A673 (cell line): ENCODE results near the gene LRRC23. TPM values are rescaled to one million over a fixed set of nuclear protein-coding genes. Genes with fewer than 3 reads are reported as not detected.
"Not testable (repeated sequence)": the region's sequence is repeated elsewhere in the genome, so short reads cannot be mapped to it uniquely, and the experiment has no call there.

ENCODE experiments used
- BruUV-seq: library from RNA; stranded (reverse); fragments of 400-500 nt; replicated peaks from 2 replicates; lab custom pipeline; 2021; lab: Mats Ljungman, UMichigan
- CTCF ChIA-PET: fragments of 300-600 bp; sonication (Branson Sonifier 250); formaldehyde crosslinking; loops from one replicate; lab custom pipeline; 2022; ENCODE audit warnings: antibody characterized with exemption; lab: Charles Lee
- POLR2A ChIA-PET: fragments of 300-600 bp; sonication (Branson Sonifier 250); formaldehyde crosslinking; loops from one replicate; lab custom pipeline; 2022; ENCODE audit warnings: antibody characterized with exemption; ENCODE audit not compliant: low non-redundant PET; lab: Charles Lee
- DNase-seq: peaks from one replicate; pipeline ENCODE4 v3.0.0-alpha.2; 2015; ENCODE audit warnings: low spot score
- H3K27ac ChIP-seq: fragments of 200-600 bp; sonication (generic); 2 replicates; pipeline ENCODE4 v1.5.1; 2016; ENCODE audit warnings: mixed run types, low read depth, mild to moderate bottlenecking, mixed read lengths, antibody characterized with exemption, low read length; ENCODE audit not compliant: poor library complexity, severe bottlenecking
- H3K27me3 ChIP-seq: fragments of 200-600 bp; sonication (generic); replicated peaks from 2 replicates; pipeline ENCODE4 v1.6.1; 2017; ENCODE audit warnings: mixed run types, low read depth, mild to moderate bottlenecking, mixed read lengths, antibody characterized with exemption, low read length; ENCODE audit not compliant: insufficient read depth, poor library complexity
- H3K36me3 ChIP-seq: fragments of 200-600 bp; sonication (generic); 2 replicates; pipeline ENCODE4 v1.6.1; 2016; ENCODE audit warnings: mixed run types, mild to moderate bottlenecking, mixed read lengths, antibody characterized with exemption, low read length; ENCODE audit not compliant: insufficient read depth, poor library complexity, severe bottlenecking
- H3K4me1 ChIP-seq: fragments of 200-600 bp; sonication (generic); 2 replicates; pipeline ENCODE4 v1.6.1; 2017; ENCODE audit warnings: mixed run types, mild to moderate bottlenecking, mixed read lengths, antibody characterized with exemption, low read length; ENCODE audit not compliant: insufficient read depth, poor library complexity, severe bottlenecking
- H3K4me3 ChIP-seq: fragments of 200-600 bp; sonication (generic); 2 replicates; pipeline ENCODE4 v1.5.1; 2016; ENCODE audit warnings: low read depth, mixed run types, mild to moderate bottlenecking, mixed read lengths, low read length; ENCODE audit not compliant: poor library complexity, severe bottlenecking
- H3K9me3 ChIP-seq: fragments of 200-600 bp; sonication (generic); 2 replicates; pipeline ENCODE4 v1.6.1; 2016; ENCODE audit warnings: mixed run types, low read depth, mild to moderate bottlenecking, mixed read lengths, antibody characterized with exemption, low read length; ENCODE audit not compliant: poor library complexity, severe bottlenecking
- CTCF ChIP-seq: fragments of 300-800, 200-600 bp; sonication (generic); conservative IDR thresholded peaks from 2 replicates; pipeline ENCODE4 v1.5.1; 2017; ENCODE audit warnings: low read depth, mild to moderate bottlenecking, antibody characterized with exemption, low read length, moderate library complexity, mixed read lengths
- EZH2 ChIP-seq: fragments of 200-600 bp; sonication (generic); IDR thresholded peaks from 2 replicates; pipeline ENCODE4 v1.6.1; 2017; ENCODE audit warnings: borderline replicate concordance, low read depth, mild to moderate bottlenecking, mixed read lengths, antibody characterized with exemption, low read length; ENCODE audit not compliant: poor library complexity, severe bottlenecking
- intact Hi-C: fragments of 100-400 bp; cut with micrococcal nuclease; formaldehyde crosslinking; loops from one replicate; pipeline ENCODE4 v1.10.0; 2022; ENCODE audit not compliant: unreplicated experiment
- total RNA-seq: library from RNA; stranded (reverse); gene quantifications from 2 replicates; pipeline ENCODE4 v1.2.3, GENCODE V29; 2021

LRRC23 gene
- total RNA-seq, 1 experiment from 2014 or later: 7.7 TPM

- BruUV-seq: no TSS peak
- H3K9me3 ChIP-seq: no peaks in the 10 kb centered on the region
- H3K27ac ChIP-seq: peak within 1 kb of the TSS; percentile 74
- H3K4me3 ChIP-seq: peak within 1 kb of the TSS; percentile 75
- peaks cover 32% of the 10 kb centered on the region for H3K36me3 ChIP-seq
- no peak for TF ChIP-seq CTCF
- no peak for TF ChIP-seq EZH2
- peak; percentile 98 for DNase-seq
- intact Hi-C loops: loop anchor here (2.0 to 5.0 kb wide), 4 partner anchors 17 to 239 kb away; partner anchors contain the start of gene LRRC23
- ChIA-PET POLR2A (interaction anchor here (0.5 to 0.7 kb wide), 3 partner anchors 184 to 235 kb away, joined by 3 to 10 read pairs (median 3); partner anchors contain the start of gene ZNF384), CTCF (interaction anchor here (0.6 to 2.3 kb wide), 10 partner anchors 9 to 119 kb away, joined by 3 to 13 read pairs (median 5); partner anchors contain the start of genes CDCA3, ENO2 and USP5)
- peaks cover 22% of the 10 kb centered on the region for H3K4me1 ChIP-seq
- H3K27me3 ChIP-seq: no peaks in the 10 kb centered on the region
Measured at GRCh38 chr12:6873094-6874014, 31.3 kb upstream of the LRRC23 start, which contains the start of gene SPSB2. SPSB2 (minus strand) TSS chr12:6873303; CDS start chr12:6872901, 402 bp downstream.

- CTCF ChIA-PET: interaction anchor here (1.2 kb wide), 1 partner anchor 64 kb away, joined by 4 read pairs; no protein-coding TSS in a partner anchor
- Histone ChIP-seq H3K27ac (peak overlapping the region; percentile 74), H3K36me3 (peaks cover 26% of the 10 kb centered on the region)
Measured at GRCh38 chr12:6874015-6874368, 30.6 kb upstream of the LRRC23 start.

GRCh38 chr12:6879824-6880223, 24.8 kb upstream of the LRRC23 start:
- CTCF ChIA-PET, BruUV-seq, H3K27me3 ChIP-seq, H3K4me1 ChIP-seq, DNase-seq, H3K27ac ChIP-seq, H3K36me3 ChIP-seq, H3K4me3 ChIP-seq, H3K9me3 ChIP-seq, POLR2A ChIA-PET: not testable (repeated sequence)
- intact Hi-C loops: loop anchor here (5.0 kb wide), 1 partner anchor 852 kb away; no protein-coding TSS in a partner anchor

More at GRCh38 chr12:6874015-6874368, 30.6 kb upstream of the LRRC23 start:
- peaks cover 15% of the 10 kb centered on the region for H3K4me1 ChIP-seq
- H3K9me3 ChIP-seq, BruUV-seq, DNase-seq, H3K27me3 ChIP-seq, POLR2A ChIA-PET: not testable (repeated sequence)
- intact Hi-C loops: loop anchor here (5.0 kb wide), 2 partner anchors 63 to 238 kb away; no protein-coding TSS in a partner anchor
- H3K4me3 ChIP-seq: peak overlapping the region; percentile 75

- TF ChIP-seq CTCF: no peak
- TF ChIP-seq EZH2: no peak
- Histone ChIP-seq H3K27ac (no peak overlapping the region), H3K4me3 (no peak overlapping the region), H3K4me1 (no peaks in the 10 kb centered on the region), H3K9me3 (no peaks in the 10 kb centered on the region), H3K36me3 (no peaks in the 10 kb centered on the region), H3K27me3 (no peaks in the 10 kb centered on the region)
- CTCF ChIA-PET: interaction anchor here (2.3 kb wide), 1 partner anchor 11 kb away, joined by 10 read pairs; the partner anchor contains the start of gene SPSB2
- DNase-seq: no peak
- POLR2A ChIA-PET: no interaction called here
- intact Hi-C loops: loop anchor here (5.0 kb wide), 1 partner anchor 849 kb away; no protein-coding TSS in a partner anchor
- BruUV-seq: no TSS peak
Measured at GRCh38 chr12:6883252-6883651, 21.4 kb upstream of the LRRC23 start.
